Lung (tissue), 12 donors: ENCODE data around the gene CEP128. TPM values are rescaled to one million over a fixed set of nuclear protein-coding genes. Genes with fewer than 3 reads are reported as not detected.
"Not testable (repeated sequence)": the region's sequence is repeated elsewhere in the genome, so short reads cannot be mapped to it uniquely, and the experiment has no call there.

Experiments used
- ATAC-seq: fragments of 200-7000 bp; cut with Tn5 transposase; one replicate; pipeline ENCODE4 v1.9.1; 2020; ENCODE audit warnings: moderate number of reproducible peaks; ENCODE audit not compliant: insufficient read depth, low FRiP score
- DNase-seq, 3 donors: peaks; one replicate each; pipeline ENCODE4 v3.0.0-alpha.2; 2013 to 2017
- H3K27ac ChIP-seq, 2 donors: one replicate each; pipeline ENCODE4 v1.5.1; 2013; ENCODE audit warnings: mild to moderate bottlenecking in 2 of 2, moderate library complexity in 2 of 2, control low read depth in 1 of 2, inconsistent platforms in 1 of 2, low read depth in 1 of 2, low read length in 1 of 2
- H3K27me3 ChIP-seq, 3 donors: one replicate each; pipeline ENCODE4 v1.5.1; 2013; ENCODE audit warnings: low read length in 2 of 3; ENCODE audit not compliant: control insufficient read depth in 3 of 3, insufficient read depth in 3 of 3
- H3K36me3 ChIP-seq, 4 donors: one replicate each; pipeline ENCODE4 v1.5.1; 2013; ENCODE audit warnings: low read length in 4 of 4, mild to moderate bottlenecking in 1 of 4, moderate library complexity in 1 of 4; ENCODE audit not compliant: control insufficient read depth in 4 of 4, insufficient read depth in 4 of 4
- H3K4me1 ChIP-seq, 5 donors: one replicate each; pipeline ENCODE4 v1.5.1; 2013; ENCODE audit warnings: low read length in 5 of 5, mild to moderate bottlenecking in 2 of 5, moderate library complexity in 1 of 5; ENCODE audit not compliant: control insufficient read depth in 5 of 5, insufficient read depth in 5 of 5
- H3K4me3 ChIP-seq: one replicate; pipeline ENCODE4 v1.5.1; 2013; ENCODE audit warnings: mild to moderate bottlenecking, control low read depth, moderate library complexity
- H3K9ac ChIP-seq, 2 donors: one replicate each; pipeline ENCODE4 v1.5.1; 2013; ENCODE audit warnings: low read length in 2 of 2, control low read depth in 1 of 2; ENCODE audit not compliant: insufficient read depth in 1 of 2
- H3K9me3 ChIP-seq, 4 donors: one replicate each; pipeline ENCODE4 v1.5.1; 2013; ENCODE audit warnings: low read length in 3 of 4, mild to moderate bottlenecking in 1 of 4, moderate library complexity in 1 of 4; ENCODE audit not compliant: control insufficient read depth in 4 of 4, insufficient read depth in 3 of 4
- CTCF ChIP-seq: IDR thresholded peaks from 2 replicates; pipeline ENCODE4 v1.5.1; 2012; ENCODE audit warnings: mild to moderate bottlenecking; ENCODE audit errors: control extremely low read depth, extremely low read depth
- WGBS, 2 donors: extraction: QIAGEN DNeasy Blood & Tissue Kit; methylation state at CpG; one replicate each; pipeline ENCODE4 v1.1.7; 2013; 5-methylcytosine and 5-hydroxymethylcytosine counted together
- polyA plus RNA-seq, 2 donors: library from polyadenylated mRNA; stranded (reverse); fragments of 200-250 nt; gene quantifications; one replicate each; pipeline ENCODE4 v1.2.1, GENCODE V29; 2013
- total RNA-seq, 2 donors: library from RNA; depleted of rRNA in 1 of 2; stranded (reverse); fragments of >200 nt in 1 of 2; gene quantifications; one replicate each; pipeline ENCODE4 v1.2.1, GENCODE V29; 2014 to 2021
- donor health status: control.
- donor health status: control.
- donor health status: Bipolar disorder and iron deficiency.
- donor health status: healthy.
- donor health status: DM: yes; HTN: yes; CAD: no.

CEP128 gene
- total and polyA plus RNA-seq, 4 donors: 1.1 to 12.0 (median 6.2) TPM

GRCh38 chr14:80954687-80955299, 13.3 kb upstream of the CEP128 start:
- Histone ChIP-seq H3K27me3 (peaks cover 0 to 31% (median 28%) of the 10 kb centered on the region in 3 donors), H3K4me1 (peaks cover 0 to 6% (median 3%) of the 10 kb centered on the region in 5 donors), H3K9me3 (no peaks in the 10 kb centered on the region), H3K36me3 (no peaks in the 10 kb centered on the region), H3K9ac (no peak overlapping the region), H3K4me3 (peak overlapping the region; percentile 53), H3K27ac (no peak overlapping the region)
- DNase-seq: peak; percentile 81
- ATAC-seq: peak; percentile 91
- peak; percentile 85 for TF ChIP-seq CTCF
- 0% methylated on average over 29 of the region's 29 CpGs for WGBS, 2 donors

- DNase-seq, H3K9ac ChIP-seq, H3K4me3 ChIP-seq, ATAC-seq, H3K36me3 ChIP-seq, H3K9me3 ChIP-seq, H3K27ac ChIP-seq, H3K4me1 ChIP-seq: not testable (repeated sequence)
- H3K27me3 ChIP-seq: peaks cover 0 to 25% (median 25%) of the 10 kb centered on the region in 3 donors
- WGBS, 2 donors: 85 to 90% methylated on average over 18 of the region's 18 CpGs
Observed at GRCh38 chr14:80953211-80953610, 11.7 kb upstream of the CEP128 start.

GRCh38 chr14:80951491-80951890, 10.0 kb upstream of the CEP128 start:
- no peak for TF ChIP-seq CTCF
- H3K9ac ChIP-seq: no peak overlapping the region
- H3K36me3 ChIP-seq: no peaks in the 10 kb centered on the region
- no peak overlapping the region for H3K27ac ChIP-seq
- no peaks in the 10 kb centered on the region for H3K9me3 ChIP-seq
- no peak for ATAC-seq
- 93% methylated on average over 4 of the region's 4 CpGs for WGBS, 2 donors
- H3K4me3 ChIP-seq: no peak overlapping the region
- H3K4me1 ChIP-seq: peaks cover 0 to 6% (median 0%) of the 10 kb centered on the region in 5 donors
- H3K27me3 ChIP-seq: peaks cover 0 to 12% (median 12%) of the 10 kb centered on the region in 3 donors
- DNase-seq: no peak

GRCh38 chr14:80948291-80948690, 6.8 kb upstream of the CEP128 start:
- H3K27me3 ChIP-seq: no peaks in the 10 kb centered on the region
- 1 to 55% methylated on average over 1 of the region's 1 CpG for WGBS, 2 donors
- DNase-seq (no peak), ATAC-seq (no peak)
- no peaks in the 10 kb centered on the region for H3K9me3 ChIP-seq
- H3K4me1 ChIP-seq: no peaks in the 10 kb centered on the region
- no peak overlapping the region for H3K9ac ChIP-seq
- TF ChIP-seq CTCF: no peak
- no peak overlapping the region for H3K27ac ChIP-seq
- H3K36me3 ChIP-seq: no peaks in the 10 kb centered on the region
- H3K4me3 ChIP-seq: no peak overlapping the region
